Panc1 (cell line): ENCODE measurements around the gene TLL2. TPM values are rescaled to one million over a fixed set of nuclear protein-coding genes. Genes with fewer than 3 reads are reported as not detected.
A peak's percentile ranks its signal among the peaks of the same experiment; 100 is the strongest.

Experiments
- ATAC-seq: fragments of 200-7000 bp; cut with Tn5 transposase; 2 replicates; pipeline ENCODE4 v1.9.1; 2020; ENCODE audit warnings: mild to moderate bottlenecking, moderate library complexity
- BruUV-seq: library from RNA; stranded (reverse); fragments of 400-500 nt; replicated peaks from 2 replicates; lab custom pipeline; 2021; lab: Mats Ljungman, UMichigan
- CTCF ChIA-PET: fragments of 300-600 bp; sonication (Branson Sonifier 250); formaldehyde crosslinking; loops from one replicate; lab custom pipeline; 2022; ENCODE audit warnings: antibody characterized with exemption; lab: Charles Lee
- POLR2A ChIA-PET: fragments of 300-600 bp; sonication (Branson Sonifier 250); formaldehyde crosslinking; loops from one replicate; lab custom pipeline; 2022; ENCODE audit warnings: antibody characterized with exemption; lab: Charles Lee
- DNase-seq: peaks from one replicate; pipeline ENCODE4 v3.0.0-alpha.2; 2010; ENCODE audit warnings: low read depth, low spot score
- H3K27ac ChIP-seq: 2 replicates; pipeline ENCODE4 v1.5.1; 2011; ENCODE audit warnings: mild to moderate bottlenecking, low read length, inconsistent platforms
- H3K27me3 ChIP-seq: fragments of 200-500 bp; sonication (Bioruptor generic); 2 replicates; pipeline ENCODE4 v1.6.0; 2014; ENCODE audit warnings: low read length, inconsistent platforms; ENCODE audit not compliant: control insufficient read depth, insufficient read depth
- H3K36me3 ChIP-seq: fragments of 200-500 bp; sonication (Bioruptor generic); 2 replicates; pipeline ENCODE4 v1.5.1; 2014; ENCODE audit warnings: inconsistent platforms, mild to moderate bottlenecking, low read length, moderate library complexity; ENCODE audit not compliant: control insufficient read depth, insufficient read depth
- H3K4me1 ChIP-seq: 2 replicates; pipeline ENCODE4 v1.5.1; 2011; ENCODE audit warnings: inconsistent platforms, mild to moderate bottlenecking, low read length, moderate library complexity; ENCODE audit not compliant: control insufficient read depth, insufficient read depth
- H3K4me3 ChIP-seq, 2 experiments: 2 replicates each; pipeline ENCODE4 v1.5.1; 2011 to 2012; ENCODE audit warnings: low read depth in 2 of 2, low read length in 2 of 2, mild to moderate bottlenecking in 2 of 2, inconsistent platforms in 1 of 2, moderate library complexity in 1 of 2
- H3K9me3 ChIP-seq: fragments of 200-500 bp; sonication (Bioruptor generic); 2 replicates; pipeline ENCODE4 v1.5.1; 2014; ENCODE audit warnings: low read depth, mild to moderate bottlenecking, inconsistent platforms, low read length, moderate library complexity; ENCODE audit not compliant: control insufficient read depth, insufficient read depth
- POLR2AphosphoS5 ChIP-seq: IDR thresholded peaks from 2 replicates; pipeline ENCODE4 v1.6.1; 2012; ENCODE audit warnings: mild to moderate bottlenecking, low read depth, low read length, moderate library complexity
- REST ChIP-seq, 2 experiments: IDR thresholded peaks; 2 replicates each; pipeline ENCODE4 v1.6.1; 2011 to 2012; ENCODE audit warnings: low read depth in 2 of 2, control low read depth in 1 of 2, low read length in 1 of 2, mild to moderate bottlenecking in 1 of 2, moderate library complexity in 1 of 2; ENCODE audit not compliant: insufficient read depth in 1 of 2
- SIN3A ChIP-seq: IDR thresholded peaks from 2 replicates; pipeline ENCODE4 v1.6.1; 2012; ENCODE audit warnings: low read depth, mild to moderate bottlenecking, low read length, moderate library complexity, borderline replicate concordance; ENCODE audit not compliant: insufficient read depth
- TCF7L2 ChIP-seq: IDR thresholded peaks from 2 replicates; pipeline ENCODE4 v1.6.1; 2011; ENCODE audit warnings: mild to moderate bottlenecking, low read depth, low read length, inconsistent platforms
- in situ Hi-C: cut with HindIII; loops from 2 replicates; pipeline ENCODE4 v1.10.0; 2016; ENCODE audit warnings: low sequenced_read_pairs, low pct_unique_long_range_greater_than_20kb
- intact Hi-C: fragments of 100-400 bp; cut with micrococcal nuclease; formaldehyde crosslinking; loops from one replicate; pipeline ENCODE4 v1.10.0; 2022; ENCODE audit not compliant: unreplicated experiment
- total RNA-seq: library from RNA; stranded (reverse); gene quantifications from one replicate; pipeline ENCODE4 v1.2.1, GENCODE V29; 2021; ENCODE audit not compliant: unreplicated experiment
- TF ChIP-seq, protein P1 (sequence below): fragments of 450-650 bp; IDR thresholded peaks from 2 replicates; pipeline ENCODE4 v1.5.1; 2017; ENCODE audit warnings: mild to moderate bottlenecking

The TLL2 gene
- total RNA-seq, 1 experiment from 2014 or later: 0.64 TPM

- intact Hi-C loops: no loop called here
- ChIA-PET CTCF (no interaction called here), POLR2A (no interaction called here)
- no TSS peak for BruUV-seq
- Histone ChIP-seq H3K9me3 (no peaks in the 10 kb centered on the region), H3K27me3 (peaks cover 3% of the 10 kb centered on the region; the same call in 1 of the 2 replicates), H3K4me3 (no peak overlapping the region), H3K4me1 (no peaks in the 10 kb centered on the region; the same call in 1 of the 2 replicates), H3K27ac (no peak overlapping the region), H3K36me3 (no peaks in the 10 kb centered on the region)
- TF ChIP-seq TCF7L2: no peak
- no peak for TF ChIP-seq REST (IDR thresholded peaks at IDR 0.05; ENCODE audit: insufficient read depth in 1 of 2, low read depth in 2 of 2, low read length in 1 of 2)
- TF ChIP-seq, protein P1, sequence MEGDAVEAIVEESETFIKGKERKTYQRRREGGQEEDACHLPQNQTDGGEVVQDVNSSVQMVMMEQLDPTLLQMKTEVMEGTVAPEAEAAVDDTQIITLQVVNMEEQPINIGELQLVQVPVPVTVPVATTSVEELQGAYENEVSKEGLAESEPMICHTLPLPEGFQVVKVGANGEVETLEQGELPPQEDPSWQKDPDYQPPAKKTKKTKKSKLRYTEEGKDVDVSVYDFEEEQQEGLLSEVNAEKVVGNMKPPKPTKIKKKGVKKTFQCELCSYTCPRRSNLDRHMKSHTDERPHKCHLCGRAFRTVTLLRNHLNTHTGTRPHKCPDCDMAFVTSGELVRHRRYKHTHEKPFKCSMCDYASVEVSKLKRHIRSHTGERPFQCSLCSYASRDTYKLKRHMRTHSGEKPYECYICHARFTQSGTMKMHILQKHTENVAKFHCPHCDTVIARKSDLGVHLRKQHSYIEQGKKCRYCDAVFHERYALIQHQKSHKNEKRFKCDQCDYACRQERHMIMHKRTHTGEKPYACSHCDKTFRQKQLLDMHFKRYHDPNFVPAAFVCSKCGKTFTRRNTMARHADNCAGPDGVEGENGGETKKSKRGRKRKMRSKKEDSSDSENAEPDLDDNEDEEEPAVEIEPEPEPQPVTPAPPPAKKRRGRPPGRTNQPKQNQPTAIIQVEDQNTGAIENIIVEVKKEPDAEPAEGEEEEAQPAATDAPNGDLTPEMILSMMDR: no peak
- TF ChIP-seq POLR2AphosphoS5: no peak
- TF ChIP-seq SIN3A: no peak
- 0 out of 2 replicates have a peak, but pooled peaks have one; percentile 24 for ATAC-seq
- DNase-seq: no peak
- in situ Hi-C loops: no loop called here
Measured at GRCh38 chr10:96446966-96447596, 66.6 kb downstream of the TLL2 start.

DNA sequence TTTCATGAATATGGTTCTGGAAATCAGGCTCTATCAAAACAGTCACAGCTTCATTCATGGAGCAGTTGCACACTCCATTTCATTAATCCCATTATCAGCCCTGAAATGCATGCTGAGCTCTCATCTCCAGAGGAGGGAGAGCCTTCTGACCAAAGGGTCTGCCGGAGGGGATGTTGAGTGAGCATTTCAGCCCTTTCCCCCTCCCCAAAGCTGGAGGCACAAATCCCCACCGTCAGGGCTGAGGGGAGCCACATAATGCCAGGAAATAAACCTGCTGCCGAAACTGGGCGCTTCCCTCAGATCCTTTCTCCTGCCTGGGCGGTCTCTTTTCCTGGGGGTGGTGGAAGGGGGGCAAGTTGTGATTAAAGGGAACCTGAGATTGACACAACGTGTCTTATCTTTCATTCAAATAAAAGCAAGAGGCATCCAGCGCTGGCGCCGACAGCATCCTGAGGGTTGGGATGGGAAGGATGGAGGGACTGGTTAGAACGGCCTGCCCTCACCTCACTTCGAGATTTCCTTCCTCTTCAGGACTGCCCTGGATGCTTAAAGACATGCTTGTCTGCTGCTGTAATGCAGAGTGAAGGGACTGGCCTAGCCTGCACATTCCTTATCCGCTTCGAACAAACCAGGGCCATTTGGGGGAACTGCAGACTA is 71.6 kb downstream of the TLL2 start:
- Histone ChIP-seq H3K4me3 (no peak overlapping the region), H3K27ac (no peak overlapping the region), H3K36me3 (no peaks in the 10 kb centered on the region), H3K4me1 (no peaks in the 10 kb centered on the region), H3K27me3 (peaks cover 5% of the 10 kb centered on the region; the same call in 1 of the 2 replicates), H3K9me3 (no peaks in the 10 kb centered on the region; the same call in 1 of the 2 replicates)
- CTCF ChIA-PET: interaction anchor here (1.0 kb wide), 1 partner anchor 67 kb away, joined by 3 read pairs; no protein-coding TSS in a partner anchor
- DNase-seq (no peak), ATAC-seq (no peak)
- in situ Hi-C loops (no loop called here), intact Hi-C loops (no loop called here)
- TF ChIP-seq REST (IDR thresholded peaks at IDR 0.05; ENCODE audit: insufficient read depth in 1 of 2, low read depth in 2 of 2, low read length in 1 of 2) (no peak), TCF7L2 (no peak), POLR2AphosphoS5 (no peak), SIN3A (no peak)
- TF ChIP-seq, protein P1: no peak
- no TSS peak for BruUV-seq
- POLR2A ChIA-PET: no interaction called here
